ENCODE results near the gene USP14. TPM values are rescaled to one million over a fixed set of nuclear protein-coding genes. Genes with fewer than 3 reads are reported as not detected.

USP14 gene
- polyA plus RNA-seq, 1 donor from 2014 or later, result 41.7 TPM

GRCh38 chr18:250685-251084 lies 92.3 kb downstream of the USP14 start:
- no peak overlapping the region for H2AFZ ChIP-seq (ENCODE audit: low read depth, low read length)
- peaks cover 5% of the 10 kb centered on the region for H3K36me3 ChIP-seq (ENCODE audit: insufficient read depth, low read length)
- no peaks in the 10 kb centered on the region for H3K9me2 ChIP-seq (ENCODE audit: insufficient read depth, low read length)
- H3K9ac ChIP-seq (ENCODE audit: low read length), result no peak overlapping the region
- no peak overlapping the region for H3K4me3 ChIP-seq (ENCODE audit: low read length)
- no peak overlapping the region for H3K4me2 ChIP-seq (ENCODE audit: low read length)
- H3K9me3 ChIP-seq (ENCODE audit: low read length), result no peaks in the 10 kb centered on the region
- no peaks in the 10 kb centered on the region for H3F3A ChIP-seq (ENCODE audit: insufficient read depth, low read length, poor library complexity, severe bottlenecking)
- no peaks in the 10 kb centered on the region for H4K20me1 ChIP-seq (ENCODE audit: insufficient read depth)
- no peaks in the 10 kb centered on the region for H3K79me2 ChIP-seq (replicated peaks; ENCODE audit: insufficient read depth, low read length)
- TF ChIP-seq REST (IDR thresholded peaks at IDR 0.05; ENCODE audit: borderline replicate concordance) (no peak), SMC3 (conservative IDR thresholded peaks at IDR 0.05; ENCODE audit: poor library complexity) (no peak), POLR2AphosphoS5 (IDR thresholded peaks at IDR 0.05) (no peak), EZH2 (IDR thresholded peaks at IDR 0.05; ENCODE audit: borderline replicate concordance, insufficient read depth, low read length, poor library complexity, severe bottlenecking) (no peak), TAF1 (IDR thresholded peaks at IDR 0.05; ENCODE audit: low read depth) (no peak), EP300 (conservative IDR thresholded peaks at IDR 0.05; ENCODE audit: poor library complexity, severe bottlenecking) (no peak), RAD21 (conservative IDR thresholded peaks at IDR 0.05) (no peak), MXI1 (conservative IDR thresholded peaks at IDR 0.05; ENCODE audit: poor library complexity, severe bottlenecking) (no peak), CTCF (IDR thresholded peaks at IDR 0.05; ENCODE audit: poor library complexity, severe bottlenecking) (no peak)
- no peaks in the 10 kb centered on the region for H3K27me3 ChIP-seq (ENCODE audit: insufficient read depth, low read depth, low read length)
- H3K27ac ChIP-seq (ENCODE audit: low read length), result no peak overlapping the region

- H3K36me3 ChIP-seq (ENCODE audit: insufficient read depth, low read length), result peaks cover 5% of the 10 kb centered on the region
- H3K9ac ChIP-seq (ENCODE audit: low read length), result no peak overlapping the region
- H3K27ac ChIP-seq (ENCODE audit: low read length), result no peak overlapping the region
- H3F3A ChIP-seq (ENCODE audit: insufficient read depth, low read length, poor library complexity, severe bottlenecking), result no peaks in the 10 kb centered on the region
- H3K9me3 ChIP-seq (ENCODE audit: low read length), result no peaks in the 10 kb centered on the region
- no peaks in the 10 kb centered on the region for H3K27me3 ChIP-seq (ENCODE audit: insufficient read depth, low read depth, low read length)
- H3K79me2 ChIP-seq (replicated peaks; ENCODE audit: insufficient read depth, low read length), result no peaks in the 10 kb centered on the region
- no peaks in the 10 kb centered on the region for H3K9me2 ChIP-seq (ENCODE audit: insufficient read depth, low read length)
- H3K4me2 ChIP-seq (ENCODE audit: low read length), result no peak overlapping the region
- H3K4me3 ChIP-seq (ENCODE audit: low read length), result no peak overlapping the region
- no peak for TF ChIP-seq TAF1 (IDR thresholded peaks at IDR 0.05; ENCODE audit: low read depth)
- TF ChIP-seq EP300 (conservative IDR thresholded peaks at IDR 0.05; ENCODE audit: poor library complexity, severe bottlenecking), result no peak
- TF ChIP-seq EZH2 (IDR thresholded peaks at IDR 0.05; ENCODE audit: borderline replicate concordance, insufficient read depth, low read length, poor library complexity, severe bottlenecking), result no peak
- no peak for TF ChIP-seq CTCF (IDR thresholded peaks at IDR 0.05; ENCODE audit: poor library complexity, severe bottlenecking)
- H2AFZ ChIP-seq (ENCODE audit: low read depth, low read length), result no peak overlapping the region
- H4K20me1 ChIP-seq (ENCODE audit: insufficient read depth), result no peaks in the 10 kb centered on the region
These were observed 93.2 kb downstream of the USP14 start for GRCh38 chr18:251572-251971.
